ENCODE results near the gene SREBF2.

- no peak for TF ChIP-seq POLR2G (IDR thresholded peaks at IDR 0.05; ENCODE audit: low read depth, low read length)
- no peak for TF ChIP-seq GABPA (tag; conservative IDR thresholded peaks at IDR 0.05; ENCODE audit: low read depth)
- no peak for TF ChIP-seq CTCF (IDR thresholded peaks at IDR 0.05 in 2 of 3, conservative IDR thresholded peaks at IDR 0.05 in 1 of 3; ENCODE audit: insufficient read depth in 2 of 3, low read depth in 1 of 3, low read length in 3 of 3)
- no peak for TF ChIP-seq ZKSCAN1 (IDR thresholded peaks at IDR 0.05; ENCODE audit: low read depth, low read length)
- no peak for TF ChIP-seq RAD21 (CRISPR knock-in tag; conservative IDR thresholded peaks at IDR 0.05 in 1 of 2, IDR thresholded peaks at IDR 0.05 in 1 of 2)
- no peak for TF ChIP-seq TAF9B (IDR thresholded peaks at IDR 0.05; ENCODE audit: partially characterized antibody)
- no peak for TF ChIP-seq EGR1 (conservative IDR thresholded peaks at IDR 0.05)
Observed at GRCh38 chr22:41844513-41844912, 11.6 kb downstream of the SREBF2 start.
